Left lobe of liver (tissue), 2 donors: ENCODE measurements around the gene DNM2. TPM values are rescaled to one million over a fixed set of nuclear protein-coding genes. Genes with fewer than 3 reads are reported as not detected.
"Not testable (repeated sequence)": the region's sequence is repeated elsewhere in the genome, so short reads cannot be mapped to it uniquely, and the experiment has no call there.

ENCODE experiments used
- ATAC-seq: fragments of 200-7000 bp; cut with Tn5 transposase; one replicate; pipeline ENCODE4 v1.9.1; 2020; ENCODE audit warnings: mild to moderate bottlenecking, moderate library complexity
- DNase-seq: peaks from one replicate; pipeline ENCODE4 v3.0.0-alpha.2; 2020; ENCODE audit warnings: low spot score
- total RNA-seq: library from RNA; stranded (reverse); gene quantifications from one replicate; pipeline ENCODE4 v1.2.1, GENCODE V29; 2021
- donor health status: DM: no; HTN: no; CAD: no; lungs with moderate emphysema.
- donor health status: DM: no; HTN: yes; CAD: no.

DNM2 gene
- total RNA-seq, 1 donor from 2014 or later: 64.8 TPM

DNA sequence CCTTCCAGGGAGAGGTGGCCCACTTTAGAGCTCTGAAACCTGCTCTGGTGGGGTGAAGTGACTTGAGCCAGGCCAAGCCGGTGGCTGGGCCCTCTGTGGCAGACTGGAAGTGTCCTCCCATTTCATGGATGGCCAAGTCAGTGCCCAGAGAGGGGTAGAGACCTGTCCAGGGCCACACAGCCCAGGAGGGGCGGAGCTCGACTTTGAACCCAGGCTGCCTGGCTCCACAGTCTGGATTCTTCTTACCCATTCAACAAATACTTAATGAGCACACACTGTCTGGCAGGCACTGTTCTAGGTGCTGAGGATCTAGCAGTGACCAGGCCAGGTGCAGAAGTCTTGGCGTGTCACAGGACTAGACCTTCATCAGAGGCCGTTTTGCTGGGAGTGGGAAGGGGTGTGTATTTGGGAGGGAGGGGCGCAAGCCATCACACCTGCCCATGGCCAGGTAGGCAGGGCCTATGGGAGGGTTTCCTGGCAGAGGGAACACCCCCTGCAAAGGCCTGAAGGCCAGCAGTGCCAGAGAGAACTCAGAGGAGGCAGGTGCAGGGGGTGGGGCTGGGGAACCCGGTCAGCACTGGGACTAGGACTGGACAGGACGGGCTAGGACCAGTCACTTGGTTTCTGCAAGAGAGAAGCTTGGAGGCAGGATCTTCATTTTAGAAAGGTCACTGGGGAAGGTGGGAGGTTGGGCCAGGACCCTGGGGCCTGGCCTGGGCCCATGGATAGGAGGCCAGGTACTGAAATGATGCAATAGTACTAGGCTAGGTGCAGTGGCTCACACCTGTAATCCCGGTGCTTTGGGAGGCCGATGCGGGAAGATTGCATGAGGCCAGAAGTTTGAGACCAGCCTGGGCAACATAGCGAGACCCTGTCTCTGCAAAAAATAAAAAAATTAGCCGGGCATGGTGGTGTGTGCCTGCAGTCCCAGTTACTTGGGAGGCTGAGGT is 31.8 kb downstream of the DNM2 start:
- peak; percentile 33 for ATAC-seq
- no peak for DNase-seq

DNA sequence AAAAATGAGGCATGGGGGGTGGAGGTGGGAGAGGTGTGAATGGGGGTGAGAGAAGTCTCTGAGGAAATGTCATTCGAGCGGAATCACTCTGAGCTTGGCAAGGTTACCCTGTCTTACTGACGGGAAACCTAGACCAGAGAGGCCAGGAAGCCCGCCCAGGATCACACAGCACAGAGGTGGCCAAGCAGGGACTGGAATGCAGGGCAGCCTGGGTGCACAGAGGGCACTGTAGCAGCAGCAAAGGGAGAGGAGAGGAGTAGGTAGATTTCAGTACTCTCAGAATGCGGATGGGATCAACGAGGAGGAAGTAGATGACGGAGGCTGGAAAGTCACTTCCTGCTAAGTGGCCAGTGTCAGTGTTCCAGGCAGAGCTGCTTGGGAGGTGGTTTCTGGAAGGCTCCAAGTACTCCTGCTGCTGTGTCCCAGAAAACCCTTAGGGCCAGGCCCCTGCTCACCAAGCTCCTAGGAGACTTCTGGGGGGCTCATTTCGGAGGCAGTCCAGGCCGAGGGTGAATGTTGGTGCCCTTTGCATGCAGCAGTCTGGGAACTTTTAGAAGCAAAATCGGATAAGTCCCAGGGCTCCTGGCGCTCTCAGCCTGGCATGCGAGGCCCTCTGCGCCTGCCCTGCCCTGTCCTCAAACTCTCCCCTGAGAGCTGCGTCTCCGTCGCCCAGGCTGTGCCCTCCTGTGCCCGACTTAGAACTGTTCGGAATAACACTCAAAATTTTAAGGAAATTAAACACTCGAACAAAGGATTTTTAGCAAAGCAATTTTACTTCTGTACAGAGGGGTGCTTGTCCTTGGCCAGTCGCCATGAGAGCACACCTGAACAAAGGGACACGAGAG is 33.5 kb downstream of the DNM2 start:
- DNase-seq: no peak
- peak; percentile 3 for ATAC-seq

DNA sequence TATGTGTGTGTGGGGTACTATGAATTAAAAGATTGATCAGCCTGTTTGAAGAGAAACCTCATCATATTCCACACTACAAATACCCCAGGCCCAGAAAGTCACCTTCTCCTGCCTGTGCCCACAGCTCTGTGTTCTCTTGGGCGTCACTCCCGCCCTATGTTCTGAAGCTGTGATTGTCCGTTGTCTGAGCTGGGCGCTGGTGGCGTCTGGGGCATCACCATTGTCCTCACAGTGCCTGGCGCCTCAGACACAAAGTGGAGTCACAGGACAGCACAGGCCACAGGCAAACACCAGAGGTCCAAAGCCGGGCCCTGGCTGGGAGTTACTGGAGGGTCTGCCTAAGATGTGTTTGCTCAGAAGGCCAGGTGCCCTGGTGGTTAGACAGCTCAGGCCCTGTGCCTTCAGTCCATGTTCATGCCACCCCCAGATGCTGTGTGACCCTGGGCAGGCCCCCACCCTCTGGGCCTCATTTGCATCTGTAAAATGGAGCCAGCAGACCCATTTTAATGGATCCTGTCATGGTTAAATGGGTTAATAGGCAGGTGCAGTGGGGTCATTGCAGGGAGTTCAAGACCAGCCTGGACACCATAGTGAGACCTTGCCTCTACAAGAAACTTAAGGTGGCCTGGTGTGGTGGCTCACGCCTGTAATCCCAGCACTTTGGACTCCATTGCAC is 34.5 kb downstream of the DNM2 start:
- ATAC-seq (no peak), DNase-seq (no peak)

DNA sequence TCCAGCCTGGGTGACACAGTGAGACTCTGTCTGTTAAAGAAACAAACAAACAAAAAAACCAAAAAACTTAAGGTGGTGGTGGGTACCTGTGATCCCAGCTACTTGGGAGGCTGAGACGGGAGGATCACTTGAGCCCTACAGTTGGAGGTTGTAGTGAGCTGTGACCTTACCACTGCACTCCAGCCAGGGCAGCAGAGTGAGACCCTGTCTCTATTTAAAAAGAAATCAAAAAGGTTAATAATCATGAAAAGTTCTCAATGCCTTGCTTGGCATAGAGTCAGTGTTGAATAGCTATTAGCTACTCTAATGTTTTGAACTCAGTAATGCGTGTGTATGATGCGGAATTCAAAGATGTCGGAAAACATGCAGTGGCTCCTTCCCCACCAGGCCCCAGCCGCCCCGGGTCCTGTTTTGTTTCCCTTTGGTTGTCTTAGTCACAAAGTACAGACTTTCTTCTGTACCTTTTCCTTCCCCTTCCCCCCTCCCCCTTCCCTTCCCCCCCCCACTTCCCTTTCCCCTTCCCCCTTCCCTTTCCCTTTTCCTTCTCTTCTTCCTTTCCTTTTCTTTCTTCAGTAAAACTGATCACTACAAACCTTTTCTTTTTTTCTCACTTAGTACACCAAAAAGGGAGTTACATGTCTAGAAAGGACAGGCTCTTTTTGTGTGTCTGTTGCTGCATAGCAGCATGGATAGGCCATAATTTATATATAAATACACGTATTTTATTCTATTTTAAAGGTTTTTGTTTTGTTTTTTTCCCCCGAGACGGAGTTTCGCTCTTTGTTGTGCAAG is 35.2 kb downstream of the DNM2 start:
- ATAC-seq (no peak), DNase-seq (no peak)

DNA sequence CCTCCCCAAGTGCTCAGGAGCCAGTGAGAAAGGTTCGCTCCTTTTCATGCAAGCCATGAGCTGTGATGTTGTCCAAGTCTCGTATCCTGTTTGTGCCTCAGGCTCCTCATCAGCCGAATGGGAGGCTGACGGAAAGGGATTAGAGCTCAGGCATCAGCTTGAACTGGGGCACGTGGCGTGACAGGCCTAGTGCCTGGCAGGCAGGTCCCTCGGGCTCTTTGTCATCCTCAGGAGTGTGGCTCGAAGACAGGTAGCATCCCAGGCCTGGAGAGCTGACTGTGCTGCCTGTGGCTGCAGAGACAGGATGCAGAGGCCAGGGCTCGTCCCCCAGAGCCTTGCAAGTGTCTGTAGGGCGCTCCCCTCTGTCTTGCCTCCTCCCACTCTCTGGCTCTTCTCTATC is 38.5 kb downstream of the DNM2 start:
- DNase-seq: no peak

DNA sequence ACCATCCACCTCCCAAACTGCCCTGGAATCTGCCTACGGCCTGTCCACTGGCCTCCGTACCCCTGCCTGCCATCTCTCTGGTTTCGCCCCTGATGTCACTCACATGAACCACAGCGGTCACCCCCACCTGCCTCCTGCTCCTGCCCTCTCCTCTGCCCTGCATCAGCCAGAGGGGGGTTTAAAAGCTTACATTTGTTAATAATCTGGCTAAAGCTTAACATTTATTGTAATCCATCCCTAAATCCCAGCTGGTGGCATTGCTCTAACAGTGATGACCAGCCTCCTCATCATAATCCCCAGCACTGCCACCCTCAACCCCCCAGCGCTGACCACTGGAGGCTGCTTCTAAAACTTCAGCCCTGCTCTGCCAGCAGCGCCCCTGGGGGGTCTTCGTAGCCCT is 38.9 kb downstream of the DNM2 start:
- no peak for DNase-seq
- ATAC-seq: no peak

More for the DNA sequence above, 38.5 kb downstream of the DNM2 start:
- ATAC-seq: no peak

DNA sequence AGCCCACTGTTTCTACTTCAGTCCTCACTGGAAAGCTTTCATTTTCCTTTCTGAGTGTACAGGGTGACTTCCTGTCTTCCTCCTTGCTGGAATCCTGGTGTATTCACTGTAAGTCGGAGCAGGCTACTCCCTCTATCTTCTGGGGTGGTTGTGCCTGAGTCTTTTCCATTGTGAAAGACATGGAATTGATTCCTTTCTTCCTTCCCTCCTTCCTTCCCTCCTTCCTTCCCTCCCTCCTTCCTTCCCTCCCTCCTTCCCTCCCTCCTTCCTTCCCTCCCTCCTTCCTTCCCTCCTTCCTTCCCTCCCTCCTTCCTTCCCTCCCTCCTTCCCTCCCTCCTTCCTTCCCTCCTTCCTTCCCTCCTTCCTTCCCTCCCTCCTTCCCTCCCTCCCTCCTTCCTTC is 40.2 kb downstream of the DNM2 start:
- ATAC-seq: not testable (repeated sequence)

DNA sequence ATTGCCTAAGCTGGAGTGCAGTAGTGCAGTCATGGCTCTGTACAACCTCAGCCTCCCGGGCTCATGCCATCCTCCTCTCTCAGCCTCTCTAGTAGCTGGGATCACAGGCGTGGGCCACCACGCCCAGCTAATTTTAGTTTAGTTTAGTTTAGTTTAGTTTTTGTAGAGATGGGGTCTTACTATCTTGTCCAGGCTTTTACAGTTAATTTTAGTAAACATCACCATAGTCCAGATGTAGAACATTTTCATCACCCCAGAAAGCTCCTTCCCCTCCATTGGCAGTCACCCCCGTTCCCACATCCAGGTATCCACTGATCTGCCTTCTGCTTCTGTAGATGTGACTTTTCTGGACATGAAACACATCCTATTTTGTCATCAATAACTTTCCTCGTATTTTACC is 41.1 kb downstream of the DNM2 start:
- ATAC-seq (no peak), DNase-seq (no peak)

More for the DNA sequence above, 40.2 kb downstream of the DNM2 start:
- DNase-seq: not testable (repeated sequence)

DNA sequence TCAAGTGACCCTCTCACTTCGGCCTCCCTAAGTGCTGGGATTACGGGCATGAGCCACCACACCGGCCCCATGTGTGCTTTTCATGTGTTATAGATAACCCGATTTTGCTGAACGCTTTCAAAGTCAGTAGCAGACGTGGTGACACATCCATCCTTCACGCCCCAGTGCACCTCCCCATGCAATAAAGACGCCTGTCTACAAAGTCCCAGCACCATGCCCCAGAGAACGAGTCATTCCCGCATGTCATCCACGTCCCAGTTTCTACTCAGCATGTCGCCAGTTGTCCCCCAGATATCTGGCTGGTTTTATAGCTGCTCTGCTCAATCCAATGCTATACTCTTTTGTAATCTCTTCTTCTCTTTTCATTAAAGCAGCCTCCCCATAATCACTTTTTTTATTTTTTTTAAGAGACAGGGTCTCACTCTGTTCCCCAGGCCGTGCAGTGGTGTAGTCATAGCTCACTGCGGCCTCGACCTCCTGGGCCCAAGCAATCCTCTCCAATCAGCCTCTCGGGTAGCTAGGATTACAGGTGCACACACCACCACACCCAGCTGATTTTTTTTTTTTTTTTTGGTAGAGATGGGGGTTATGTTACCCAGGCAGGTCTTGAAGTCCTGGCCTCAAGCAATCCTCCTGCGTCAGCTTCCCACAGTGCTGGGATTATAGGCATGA is 42.5 kb downstream of the DNM2 start:
- ATAC-seq (no peak), DNase-seq (no peak)

DNA sequence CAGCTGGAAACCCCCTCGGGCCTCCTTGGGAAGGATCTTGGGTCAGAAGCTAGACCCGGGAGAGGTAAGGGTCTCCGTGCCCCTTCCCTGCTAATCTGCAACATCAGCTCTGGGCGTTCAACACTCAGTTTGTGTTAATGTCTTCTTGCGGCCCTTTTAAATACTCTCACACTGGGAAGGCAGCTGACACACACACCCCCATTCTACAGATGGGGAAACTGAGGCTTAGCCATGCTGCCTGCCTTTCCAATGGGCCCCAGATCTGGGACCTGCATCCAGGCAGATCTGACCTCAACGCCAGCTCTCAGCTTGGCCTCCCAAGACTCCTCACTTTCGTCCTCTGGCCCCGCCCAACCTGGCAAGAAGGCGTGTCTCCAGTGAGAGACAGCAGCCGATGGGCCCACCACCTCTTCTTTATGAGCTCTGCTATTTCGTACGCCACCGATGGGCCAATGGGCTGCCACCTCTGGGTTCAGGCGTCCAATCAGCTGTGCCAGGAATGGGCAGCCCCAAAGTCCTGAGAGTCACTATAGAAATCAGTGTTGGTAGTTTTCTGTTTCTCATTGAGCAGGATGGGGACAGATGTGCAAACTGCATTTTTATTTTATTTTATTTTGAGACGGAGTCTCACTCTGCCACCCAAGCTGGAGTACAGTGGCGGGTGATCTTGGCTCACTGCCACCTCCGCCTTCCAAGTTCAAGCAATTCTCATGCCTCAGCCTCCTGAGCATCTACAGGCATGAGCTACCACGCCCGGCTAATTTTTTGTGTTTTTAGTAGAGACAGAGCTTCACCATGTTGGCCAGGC is 43.8 kb downstream of the DNM2 start:
- ATAC-seq (no peak), DNase-seq (no peak)

DNA sequence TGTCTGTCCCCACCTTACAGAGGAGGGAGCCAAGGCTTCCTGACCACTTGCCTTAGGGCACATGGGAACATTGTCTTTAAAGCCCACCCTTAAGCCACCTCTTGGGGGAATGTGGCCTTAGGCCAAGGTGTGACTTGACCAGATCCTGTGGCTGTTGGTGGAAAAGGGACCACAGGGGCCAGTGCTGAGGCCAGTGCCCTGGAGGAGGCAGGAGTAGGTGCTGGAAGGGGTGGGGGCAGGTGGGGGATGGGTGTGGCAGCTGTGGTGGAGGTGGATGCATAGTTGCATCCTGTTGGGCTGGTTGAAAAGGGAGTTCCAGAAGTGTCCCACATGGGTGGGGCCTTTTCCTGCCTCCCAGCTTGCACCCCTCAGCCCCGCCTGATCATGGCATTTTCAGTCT is 44.8 kb downstream of the DNM2 start:
- no peak for DNase-seq
- no peak for ATAC-seq

DNA sequence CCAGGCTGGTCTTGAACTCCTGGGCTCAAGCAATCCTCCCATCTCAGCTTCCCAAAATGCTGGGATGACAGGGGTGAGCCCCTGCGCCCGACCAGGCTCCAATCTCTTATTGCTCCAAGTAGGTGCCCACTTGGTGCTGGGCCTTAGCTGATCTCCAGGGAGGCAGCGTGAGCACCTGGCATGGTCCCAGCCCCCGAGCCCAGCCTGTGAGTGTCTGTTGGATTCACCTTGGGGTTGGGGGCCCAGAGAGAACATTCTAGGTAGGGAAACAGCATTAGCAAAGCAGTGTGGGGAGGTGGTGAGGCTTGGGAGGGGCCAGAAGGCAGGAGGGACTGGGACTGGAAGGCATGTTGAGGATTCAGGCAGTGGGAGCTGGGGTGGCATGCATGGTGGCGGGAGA is 45.5 kb downstream of the DNM2 start:
- DNase-seq (no peak), ATAC-seq (no peak)

DNA sequence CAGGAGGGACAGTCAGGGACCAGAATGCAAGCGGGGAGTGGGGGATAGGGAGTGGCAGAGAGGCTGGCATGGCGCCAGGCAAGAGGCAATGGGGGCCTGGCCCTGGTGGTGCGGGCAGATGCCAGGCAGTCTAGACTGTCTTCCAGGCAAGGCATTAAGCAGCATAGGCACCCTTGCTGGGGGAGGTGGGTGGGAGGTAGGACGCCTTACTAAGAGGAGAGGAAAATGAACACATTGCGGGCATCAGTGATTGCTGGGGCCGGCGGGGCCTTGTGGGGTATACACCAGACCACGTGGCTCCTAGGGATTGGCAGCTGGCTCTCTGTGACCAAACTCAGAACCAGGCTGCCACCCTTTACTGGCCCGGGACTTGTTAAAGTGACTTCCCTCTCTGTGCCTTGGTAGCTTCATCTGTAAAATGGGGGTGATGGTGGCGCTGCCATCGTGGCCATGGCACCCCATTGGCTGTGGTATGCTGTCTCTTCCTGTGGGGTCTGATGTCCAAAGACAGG is 46.0 kb downstream of the DNM2 start:
- no peak for DNase-seq
- ATAC-seq: no peak

DNA sequence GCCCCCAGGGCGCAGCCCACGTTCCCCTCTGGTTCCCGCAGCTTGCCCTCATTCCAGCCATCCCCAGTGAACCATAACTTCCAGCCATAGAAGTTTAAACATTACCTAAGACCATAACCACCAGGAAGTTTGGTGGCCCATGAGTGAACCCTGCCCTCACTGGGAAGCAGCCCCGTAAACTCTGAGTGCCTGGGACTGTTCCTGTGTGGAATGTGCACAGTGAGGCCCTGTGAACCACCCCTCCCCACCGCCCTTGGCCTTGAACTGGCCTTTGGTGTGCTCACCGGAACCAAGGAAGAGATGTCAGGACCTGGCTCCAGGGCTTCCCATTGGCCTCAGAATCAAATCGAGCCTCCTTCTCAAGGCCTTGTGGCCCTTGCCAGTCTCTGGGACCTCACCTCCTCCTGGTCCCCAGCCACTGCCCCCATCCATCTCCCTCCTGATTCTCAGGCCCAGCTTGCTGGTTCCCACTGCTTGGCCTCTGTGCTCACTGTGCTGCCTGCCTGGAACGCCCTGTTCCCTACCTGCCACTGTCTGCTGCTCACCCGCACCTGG is 46.5 kb downstream of the DNM2 start:
- ATAC-seq: peak; percentile 62
- DNase-seq: peak; percentile 74

DNA sequence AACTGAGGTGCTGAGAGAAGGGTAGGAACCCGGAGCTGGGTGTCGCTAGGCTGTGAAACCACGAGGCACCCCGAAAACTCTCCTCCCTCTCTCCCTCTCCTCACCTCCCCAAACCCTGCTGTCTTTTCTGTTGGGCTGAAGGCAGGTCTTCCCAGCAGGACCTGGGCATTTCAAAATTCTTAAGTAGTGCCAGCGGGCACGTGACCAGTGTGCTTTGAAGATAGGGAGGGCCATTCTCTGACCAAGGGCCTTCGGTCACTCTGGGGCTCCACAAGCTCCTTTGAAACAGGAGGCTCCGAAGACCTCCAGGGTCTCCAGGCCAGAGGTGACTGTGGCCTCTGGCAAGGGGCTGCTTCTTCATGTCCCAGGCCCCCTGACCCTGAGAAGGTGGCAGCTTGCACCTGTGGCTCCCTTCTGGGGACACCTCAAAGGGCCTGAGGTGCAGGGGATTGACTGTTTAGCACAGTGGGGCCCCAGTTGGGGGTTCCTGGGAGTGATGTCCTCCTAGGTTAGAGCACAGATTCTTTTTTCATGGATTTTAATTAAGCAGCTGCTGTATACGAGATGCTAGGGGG is 48.3 kb downstream of the DNM2 start:
- no peak for ATAC-seq
- no peak for DNase-seq

DNA sequence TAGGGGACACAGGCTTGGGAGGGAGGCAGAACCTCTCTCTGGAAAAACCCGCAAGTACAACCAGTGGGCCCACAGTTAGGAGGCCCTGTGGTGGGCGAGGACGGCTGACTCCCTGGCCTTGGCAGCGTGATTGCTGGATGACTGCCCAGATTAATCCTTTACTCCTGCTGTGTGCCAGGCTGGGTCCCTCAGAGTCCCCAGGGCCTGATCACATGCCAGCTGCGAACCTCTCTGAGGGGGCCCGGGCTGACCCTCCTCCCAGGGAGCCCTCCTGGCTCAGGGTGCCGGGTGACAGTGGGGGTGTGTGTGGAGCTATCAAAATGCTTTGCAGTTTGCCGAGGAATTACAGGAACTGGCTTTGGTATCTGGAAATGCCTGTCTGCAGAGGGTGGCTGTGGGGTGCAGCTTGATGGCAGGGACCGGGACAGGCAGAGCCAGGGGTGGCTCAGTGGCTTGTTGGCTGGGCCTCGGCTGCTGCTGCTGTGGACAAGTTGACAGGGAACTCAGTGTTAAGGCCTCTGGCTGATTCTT is 48.9 kb downstream of the DNM2 start:
- DNase-seq (no peak), ATAC-seq (peak; percentile 16)

DNA sequence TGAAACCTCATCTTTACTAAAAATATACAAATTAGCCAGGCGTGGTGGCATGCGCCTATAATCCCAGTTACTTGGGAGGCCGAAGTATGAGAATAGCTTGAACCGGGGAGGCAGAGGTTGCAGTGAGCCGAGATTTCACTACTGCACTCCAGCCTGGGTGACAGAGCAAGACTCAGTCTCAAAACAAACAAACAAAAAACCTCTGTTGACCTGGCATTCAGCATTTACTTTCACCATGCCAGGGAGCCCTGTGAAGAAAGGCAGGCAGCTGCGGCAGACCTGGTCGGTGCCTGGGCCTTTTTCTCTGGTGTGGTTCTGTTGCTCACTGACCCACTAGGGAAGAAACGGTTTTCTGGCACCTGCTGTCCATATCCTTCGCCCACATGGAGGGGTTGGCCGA is 49.8 kb downstream of the DNM2 start:
- ATAC-seq: peak; percentile 52
- no peak for DNase-seq

DNA sequence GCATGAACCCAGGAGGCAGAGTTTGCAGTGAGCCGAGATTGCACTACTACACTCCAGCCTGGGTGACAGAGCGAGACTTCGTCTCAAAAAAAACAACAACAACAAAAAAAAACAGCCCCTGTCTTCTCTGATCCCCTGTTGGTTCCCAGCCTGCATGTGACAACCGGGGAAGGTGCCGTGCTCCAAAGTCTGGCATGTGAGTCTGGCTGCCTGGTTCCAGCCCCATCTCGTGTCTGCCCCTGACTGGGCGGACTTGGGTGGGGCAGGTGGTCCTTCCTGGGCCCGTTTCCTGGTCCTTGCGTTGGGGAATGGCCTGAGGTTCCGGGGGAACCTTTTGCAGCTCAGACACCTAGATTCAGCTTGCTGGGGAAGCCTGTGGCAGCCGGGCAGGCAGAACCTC is 50.5 kb downstream of the DNM2 start:
- DNase-seq (no peak), ATAC-seq (no peak)
